Activated naive CD4-positive, alpha-beta T cell treated with anti-CD3 and anti-CD28 coated beads, Interleukin-2, amount 50 U/mL, for 24 hours (primary cell): ENCODE data around the gene BANP.
A peak's percentile ranks its signal among the peaks of the same experiment; 100 is the strongest.
"Not testable (repeated sequence)": the region's sequence is repeated elsewhere in the genome, so short reads cannot be mapped to it uniquely, and the experiment has no call there.

Source experiments
- H3K27ac Mint-ChIP-seq: one replicate; pipeline ENCODE4 v1.8.0; 2021; ENCODE audit warnings: mild to moderate bottlenecking, mixed read lengths
- H3K27me3 Mint-ChIP-seq: one replicate; pipeline ENCODE4 v1.8.0; 2021; ENCODE audit warnings: mixed read lengths
- H3K36me3 Mint-ChIP-seq: one replicate; pipeline ENCODE4 v1.8.0; 2021; ENCODE audit warnings: mixed read lengths
- H3K4me1 Mint-ChIP-seq: one replicate; pipeline ENCODE4 v1.8.0; 2021; ENCODE audit warnings: mixed read lengths
- H3K4me3 Mint-ChIP-seq: one replicate; pipeline ENCODE4 v1.8.0; 2021; ENCODE audit warnings: mild to moderate bottlenecking, mixed read lengths
- H3K9me3 Mint-ChIP-seq: one replicate; pipeline ENCODE4 v1.8.0; 2021; ENCODE audit warnings: mixed read lengths

BANP gene

GRCh38 chr16:88113545-88114045, 162.4 kb downstream of the BANP start:
- Mint-ChIP-seq H3K4me1 (no peaks in the 10 kb centered on the region), H3K9me3 (no peaks in the 10 kb centered on the region)

GRCh38 chr16:88114541-88115228, 163.5 kb downstream of the BANP start:
- not testable (repeated sequence) for H3K27ac Mint-ChIP-seq, H3K36me3 Mint-ChIP-seq, H3K27me3 Mint-ChIP-seq, H3K9me3 Mint-ChIP-seq, H3K4me1 Mint-ChIP-seq, H3K4me3 Mint-ChIP-seq

More at GRCh38 chr16:88113545-88114045, 162.4 kb downstream of the BANP start:
- peaks cover 4% of the 10 kb centered on the region for H3K27me3 Mint-ChIP-seq
- H3K4me3 Mint-ChIP-seq, result no peak overlapping the region
- no peaks in the 10 kb centered on the region for H3K36me3 Mint-ChIP-seq
- no peak overlapping the region for H3K27ac Mint-ChIP-seq

GRCh38 chr16:88116121-88116520, 164.9 kb downstream of the BANP start:
- H3K36me3 Mint-ChIP-seq, result no peaks in the 10 kb centered on the region
- H3K4me3 Mint-ChIP-seq, result no peak overlapping the region
- H3K9me3 Mint-ChIP-seq, result no peaks in the 10 kb centered on the region
- H3K4me1 Mint-ChIP-seq, result no peaks in the 10 kb centered on the region
- no peak overlapping the region for H3K27ac Mint-ChIP-seq
- peaks cover 4% of the 10 kb centered on the region for H3K27me3 Mint-ChIP-seq

- Mint-ChIP-seq H3K9me3 (peaks cover 5% of the 10 kb centered on the region), H3K27me3 (peaks cover 4% of the 10 kb centered on the region), H3K27ac (no peak overlapping the region), H3K36me3 (no peaks in the 10 kb centered on the region), H3K4me3 (no peak overlapping the region), H3K4me1 (no peaks in the 10 kb centered on the region)
These were observed 166.2 kb downstream of the BANP start for GRCh38 chr16:88117476-88117868.

GRCh38 chr16:88118376-88118775, 167.1 kb downstream of the BANP start:
- H3K36me3 Mint-ChIP-seq, result no peaks in the 10 kb centered on the region
- peaks cover 4% of the 10 kb centered on the region for H3K27me3 Mint-ChIP-seq
- peaks cover 5% of the 10 kb centered on the region for H3K9me3 Mint-ChIP-seq
- no peak overlapping the region for H3K27ac Mint-ChIP-seq
- no peak overlapping the region for H3K4me3 Mint-ChIP-seq
- H3K4me1 Mint-ChIP-seq, result no peaks in the 10 kb centered on the region

GRCh38 chr16:88118852-88119741, 167.9 kb downstream of the BANP start:
- not testable (repeated sequence) for H3K4me3 Mint-ChIP-seq, H3K27me3 Mint-ChIP-seq, H3K27ac Mint-ChIP-seq, H3K9me3 Mint-ChIP-seq, H3K4me1 Mint-ChIP-seq, H3K36me3 Mint-ChIP-seq

- not testable (repeated sequence) for H3K9me3 Mint-ChIP-seq, H3K4me1 Mint-ChIP-seq, H3K36me3 Mint-ChIP-seq, H3K27me3 Mint-ChIP-seq, H3K4me3 Mint-ChIP-seq, H3K27ac Mint-ChIP-seq
These were observed 168.9 kb downstream of the BANP start for GRCh38 chr16:88119881-88120751.

GRCh38 chr16:88120812-88121211, 169.6 kb downstream of the BANP start:
- Mint-ChIP-seq H3K27me3 (peaks cover 3% of the 10 kb centered on the region), H3K27ac (no peak overlapping the region), H3K9me3 (peaks cover 5% of the 10 kb centered on the region), H3K4me1 (no peaks in the 10 kb centered on the region), H3K4me3 (no peak overlapping the region), H3K36me3 (no peaks in the 10 kb centered on the region)

- not testable (repeated sequence) for H3K36me3 Mint-ChIP-seq, H3K4me3 Mint-ChIP-seq, H3K27me3 Mint-ChIP-seq, H3K9me3 Mint-ChIP-seq, H3K27ac Mint-ChIP-seq, H3K4me1 Mint-ChIP-seq
These were observed 170.2 kb downstream of the BANP start for GRCh38 chr16:88121391-88121790.

GRCh38 chr16:88121886-88122580, 170.8 kb downstream of the BANP start:
- H3K9me3 Mint-ChIP-seq, result peaks cover 5% of the 10 kb centered on the region
- H3K36me3 Mint-ChIP-seq, result no peaks in the 10 kb centered on the region
- H3K27me3 Mint-ChIP-seq, result peaks cover 1% of the 10 kb centered on the region
- peak overlapping the region; percentile 55 for H3K27ac Mint-ChIP-seq
- H3K4me1 Mint-ChIP-seq, result no peaks in the 10 kb centered on the region
- H3K4me3 Mint-ChIP-seq, result no peak overlapping the region
